Measurements from ENCODE around the gene RBM12. TPM values are rescaled to one million over a fixed set of nuclear protein-coding genes. Genes with fewer than 3 reads are reported as not detected.
A peak's percentile ranks its signal among the peaks of the same experiment; 100 is the strongest.

Gene RBM12
- total RNA-seq, 6 experiments from 2014 or later: 13.3 to 32.8 (median 21.0) TPM

GRCh38 chr20:35704514-35705261 lies 40.0 kb upstream of the RBM12 start:
- ATAC-seq (no peak), DNase-seq (no peak)
- no peak overlapping the region for H3K27ac ChIP-seq
- intact Hi-C loops (cut with DNase I): loop anchor here in 1 of 2 donors (10.0 kb wide), 1 partner anchor 180 kb away; no protein-coding TSS in a partner anchor
- H3K4me3 ChIP-seq: no peak overlapping the region
- no peaks in the 10 kb centered on the region for H3K4me1 ChIP-seq
- peaks cover 23 to 88% (median 51%) of the 10 kb centered on the region in 4 donors for H3K36me3 ChIP-seq
- no peaks in the 10 kb centered on the region for H3K27me3 ChIP-seq
- no peaks in the 10 kb centered on the region for H3K9me3 ChIP-seq
- TF ChIP-seq CTCF (IDR thresholded peaks at IDR 0.05) (no peak), POLR2A (IDR thresholded peaks at IDR 0.05) (no peak)
- 85% methylated on average over 5 of the region's 5 CpGs for WGBS (ENCODE audit: insufficient coverage, low coverage, low lambda C conversion rate, missing lambda C conversion rate)

- H3K27me3 ChIP-seq: no peaks in the 10 kb centered on the region
- no peak overlapping the region for H3K27ac ChIP-seq
- intact Hi-C loops (cut with DNase I): loop anchor here in 1 of 2 donors (10.0 kb wide), 1 partner anchor 182 kb away; no protein-coding TSS in a partner anchor
- no peak for DNase-seq
- no peak for TF ChIP-seq CTCF (IDR thresholded peaks at IDR 0.05)
- no peak for TF ChIP-seq POLR2A (IDR thresholded peaks at IDR 0.05)
- ATAC-seq: no peak
- peaks cover 17 to 72% (median 41%) of the 10 kb centered on the region in 4 donors for H3K36me3 ChIP-seq
- no peaks in the 10 kb centered on the region for H3K9me3 ChIP-seq
- H3K4me3 ChIP-seq: no peak overlapping the region
- H3K4me1 ChIP-seq: peaks cover 0 to 6% (median 0%) of the 10 kb centered on the region in 4 donors
- 73% methylated on average over 4 of the region's 4 CpGs for WGBS (ENCODE audit: insufficient coverage, low coverage, low lambda C conversion rate, missing lambda C conversion rate)
These were observed 38.4 kb upstream of the RBM12 start for GRCh38 chr20:35702824-35703695.

GRCh38 chr20:35702051-35702823 lies 37.5 kb upstream of the RBM12 start:
- H3K27ac ChIP-seq: no peak overlapping the region
- H3K27me3 ChIP-seq: no peaks in the 10 kb centered on the region
- 74% methylated on average over 8 of the region's 12 CpGs for WGBS (ENCODE audit: insufficient coverage, low coverage, low lambda C conversion rate, missing lambda C conversion rate)
- peak; percentile 6 for TF ChIP-seq POLR2A (IDR thresholded peaks at IDR 0.05)
- TF ChIP-seq CTCF (IDR thresholded peaks at IDR 0.05): no peak
- H3K36me3 ChIP-seq: peaks cover 17 to 63% (median 37%) of the 10 kb centered on the region in 4 donors
- H3K4me1 ChIP-seq: peaks cover 0 to 13% (median 0%) of the 10 kb centered on the region in 4 donors
- DNase-seq (no peak), ATAC-seq (no peak)
- intact Hi-C loops (cut with DNase I): loop anchor here in 1 of 2 donors (10.0 kb wide), 1 partner anchor 183 kb away; no protein-coding TSS in a partner anchor
- H3K9me3 ChIP-seq: no peaks in the 10 kb centered on the region
- H3K4me3 ChIP-seq: no peak overlapping the region

- Histone ChIP-seq H3K9me3 (no peaks in the 10 kb centered on the region), H3K4me3 (no peak overlapping the region), H3K36me3 (peaks cover 17 to 48% (median 29%) of the 10 kb centered on the region in 4 donors), H3K27me3 (no peaks in the 10 kb centered on the region), H3K4me1 (peaks cover 0 to 13% (median 1%) of the 10 kb centered on the region in 4 donors), H3K27ac (no peak overlapping the region)
- WGBS (ENCODE audit: insufficient coverage, low coverage, low lambda C conversion rate, missing lambda C conversion rate): 86% methylated on average over 7 of the region's 7 CpGs
- no peak for ATAC-seq
- intact Hi-C loops (cut with DNase I): loop anchor here in 1 of 2 donors (10.0 kb wide), 1 partner anchor 184 kb away; no protein-coding TSS in a partner anchor
- DNase-seq: no peak
- TF ChIP-seq CTCF (IDR thresholded peaks at IDR 0.05) (no peak), POLR2A (IDR thresholded peaks at IDR 0.05) (no peak)
These were observed 36.0 kb upstream of the RBM12 start for GRCh38 chr20:35700625-35701148.

All from right lobe of liver (tissue), 6 donors.